ENCODE measurements around the gene KIF23. TPM values are rescaled to one million over a fixed set of nuclear protein-coding genes. Genes with fewer than 3 reads are reported as not detected.

KIF23 gene
- polyA plus RNA-seq, 2 of the 4 experiments (the other 2 are of a cell fraction): 81.8 to 117 TPM

GRCh38 chr15:69433831-69434230 lies 19.7 kb downstream of the KIF23 start:
- no peak for DNase-seq (ENCODE audit: low read depth in 1 of 2, low spot score in 1 of 2)
- POLR2A ChIA-PET: no interaction called here
- CTCF ChIA-PET: interaction anchor here (1.0 to 1.1 kb wide), 2 partner anchors 10 to 29 kb away, joined by 3 to 5 read pairs; no protein-coding TSS in a partner anchor
- WGBS (ENCODE audit: missing lambda C conversion rate): 86% methylated on average over 1 of the region's 1 CpG
- Histone ChIP-seq H3K9me3 (no peaks in the 10 kb centered on the region), H3K4me3 (no peak overlapping the region), H3K4me1 (no peaks in the 10 kb centered on the region), H3K4me2 (no peak overlapping the region), H3K27ac (no peak overlapping the region)
- TF ChIP-seq MAFK (IDR thresholded peaks at IDR 0.05; ENCODE audit: partially characterized antibody): no peak
- no peak for TF ChIP-seq NPAS2 (CRISPR knock-in tag; IDR thresholded peaks at IDR 0.05; ENCODE audit: borderline replicate concordance)
- TF ChIP-seq ZFP36 (IDR thresholded peaks at IDR 0.05; ENCODE audit: borderline replicate concordance, partially characterized antibody): no peak
- TF ChIP-seq ESRRA (IDR thresholded peaks at IDR 0.05; ENCODE audit: borderline replicate concordance, low read length): no peak
- TF ChIP-seq EHMT2 (IDR thresholded peaks at IDR 0.05; ENCODE audit: low read depth): no peak
- TF ChIP-seq USF2 (IDR thresholded peaks at IDR 0.05): no peak
- TF ChIP-seq GATA3 (IDR thresholded peaks at IDR 0.05; ENCODE audit: borderline replicate concordance): no peak
- no peak for TF ChIP-seq ZSCAN20 (CRISPR knock-in tag; IDR thresholded peaks at IDR 0.05)
- no peak for TF ChIP-seq EHF (CRISPR knock-in tag; IDR thresholded peaks at IDR 0.05)
- no peak for TF ChIP-seq CBX8 (IDR thresholded peaks at IDR 0.05)
- no peak for TF ChIP-seq HES2 (IDR thresholded peaks at IDR 0.05)
- no peak for TF ChIP-seq POLR2A (IDR thresholded peaks at IDR 0.05; ENCODE audit: low read length)
- no peak for TF ChIP-seq RCOR1 (IDR thresholded peaks at IDR 0.05; ENCODE audit: low read depth, low read length)
- no peak for FAIRE-seq
- ATAC-seq: no peak

- Histone ChIP-seq H3K4me1 (no peaks in the 10 kb centered on the region), H3K4me3 (no peak overlapping the region), H3K4me2 (no peak overlapping the region), H3K9me3 (no peaks in the 10 kb centered on the region), H3K27ac (no peak overlapping the region)
- CTCF ChIA-PET: no interaction called here
- ATAC-seq: no peak
- POLR2A ChIA-PET: interaction anchor here (1.1 kb wide), 1 partner anchor 29 kb away, joined by 3 read pairs; no protein-coding TSS in a partner anchor
- 92% methylated on average over 5 of the region's 5 CpGs for WGBS (ENCODE audit: missing lambda C conversion rate)
- TF ChIP-seq CEBPB (IDR thresholded peaks at IDR 0.05) (0 out of 4 replicates have a peak, but pooled peaks of 1 of the 2 experiments have one; percentile 46), POLR2A (IDR thresholded peaks at IDR 0.05; ENCODE audit: low read length) (no peak)
- DNase-seq (ENCODE audit: low read depth in 1 of 2, low spot score in 1 of 2): no peak
- peak; percentile 36 for FAIRE-seq
Observed at GRCh38 chr15:69434238-69434637, 20.1 kb downstream of the KIF23 start.

GRCh38 chr15:69434679-69435078 lies 20.5 kb downstream of the KIF23 start:
- Histone ChIP-seq H3K9me3 (no peaks in the 10 kb centered on the region), H3K4me2 (no peak overlapping the region), H3K27ac (no peak overlapping the region), H3K4me1 (no peaks in the 10 kb centered on the region), H3K4me3 (no peak overlapping the region)
- ChIA-PET POLR2A (interaction anchor here (1.1 kb wide), 1 partner anchor 28 kb away, joined by 3 read pairs; no protein-coding TSS in a partner anchor), CTCF (no interaction called here)
- WGBS (ENCODE audit: missing lambda C conversion rate): 95% methylated on average over 18 of the region's 18 CpGs
- FAIRE-seq (no peak), ATAC-seq (no peak), DNase-seq (ENCODE audit: low read depth in 1 of 2, low spot score in 1 of 2) (no peak)
- TF ChIP-seq HOXB13 (CRISPR knock-in tag; IDR thresholded peaks at IDR 0.05; ENCODE audit: low read depth): no peak
- no peak for TF ChIP-seq ZC3H11A (IDR thresholded peaks at IDR 0.05)
- TF ChIP-seq POLR2AphosphoS2 (conservative IDR thresholded peaks at IDR 0.05; ENCODE audit: low read length): no peak
- TF ChIP-seq CHD4 (IDR thresholded peaks at IDR 0.05; ENCODE audit: borderline replicate concordance): no peak
- TF ChIP-seq BCL3 (IDR thresholded peaks at IDR 0.05): no peak
- TF ChIP-seq NR3C1 (IDR thresholded peaks at IDR 0.05): no peak

GRCh38 chr15:69435985-69436384 lies 21.8 kb downstream of the KIF23 start:
- Histone ChIP-seq H3K9me3 (no peaks in the 10 kb centered on the region), H3K27ac (no peak overlapping the region), H3K4me3 (no peak overlapping the region), H3K4me1 (no peaks in the 10 kb centered on the region), H3K4me2 (no peak overlapping the region)
- ATAC-seq (no peak), FAIRE-seq (no peak), DNase-seq (ENCODE audit: low read depth in 1 of 2, low spot score in 1 of 2) (no peak)
- ChIA-PET CTCF (interaction anchor here (1.0 to 1.2 kb wide), 2 partner anchors 12 to 377 kb away, joined by 3 to 4 read pairs; no protein-coding TSS in a partner anchor), POLR2A (interaction anchor here (1.3 kb wide), 1 partner anchor 16 kb away, joined by 3 read pairs; the partner anchor contains the start of gene RPLP1)
- 93% methylated on average over 4 of the region's 4 CpGs for WGBS (ENCODE audit: missing lambda C conversion rate)
- TF ChIP-seq SMC3 (IDR thresholded peaks at IDR 0.05) (no peak), JUNB (IDR thresholded peaks at IDR 0.05) (no peak), TP53 (CRISPR knock-in tag; IDR thresholded peaks at IDR 0.05) (no peak), CTCF (IDR thresholded peaks at IDR 0.05) (no peak), BCL3 (IDR thresholded peaks at IDR 0.05) (no peak)

Measured in A549 (cell line).